Naive B cell (primary cell): Measurements from ENCODE around the gene PIGQ. TPM values are rescaled to one million over a fixed set of nuclear protein-coding genes. Genes with fewer than 3 reads are reported as not detected.
A peak's percentile ranks its signal among the peaks of the same experiment; 100 is the strongest.

Experiments
- ATAC-seq, 2 donors: fragments of 150-1000 bp; cut with Tn5 transposase; 2 replicates each; pipeline ENCODE4 v1.10.0; 2021; ENCODE audit warnings: low read depth in 2 of 2, mild to moderate bottlenecking in 2 of 2, moderate library complexity in 2 of 2
- DNase-seq: peaks from one replicate; pipeline ENCODE4 v3.0.0; 2022
- H3K27ac Mint-ChIP-seq, 6 donors: one replicate each; pipeline ENCODE4 v1.8.0; 2020 to 2022; ENCODE audit warnings: mild to moderate bottlenecking in 6 of 6, mixed read lengths in 6 of 6, moderate library complexity in 5 of 6, inconsistent platforms in 2 of 6
- H3K27me3 Mint-ChIP-seq, 3 donors: one replicate each; pipeline ENCODE4 v1.8.0; 2021 to 2022; ENCODE audit warnings: mixed read lengths in 3 of 3, mild to moderate bottlenecking in 1 of 3
- H3K36me3 Mint-ChIP-seq, 2 donors: one replicate each; pipeline ENCODE4 v1.8.0; 2020 to 2022; ENCODE audit warnings: mixed read lengths in 2 of 2, inconsistent platforms in 1 of 2, mild to moderate bottlenecking in 1 of 2
- H3K4me1 Mint-ChIP-seq, 3 donors: one replicate each; pipeline ENCODE4 v1.8.0; 2020 to 2022; ENCODE audit warnings: mixed read lengths in 3 of 3, inconsistent platforms in 1 of 3, mild to moderate bottlenecking in 1 of 3, moderate library complexity in 1 of 3
- H3K4me3 Mint-ChIP-seq, 8 donors: one replicate each; pipeline ENCODE4 v1.8.0; 2020 to 2022; ENCODE audit warnings: mild to moderate bottlenecking in 8 of 8, mixed read lengths in 8 of 8, moderate library complexity in 8 of 8, inconsistent platforms in 2 of 8
- H3K9me3 Mint-ChIP-seq, 7 donors: one replicate each; pipeline ENCODE4 v1.8.0; 2020 to 2022; ENCODE audit warnings: mixed read lengths in 7 of 7, mild to moderate bottlenecking in 5 of 7, inconsistent platforms in 2 of 7, moderate library complexity in 1 of 7
- polyA plus RNA-seq, 6 donors: library from polyadenylated mRNA; unstranded; fragments of 300-500 nt; fragmentation: Illumina TruSeq; gene quantifications; one replicate each; pipeline ENCODE4 v1.2.3, GENCODE V29; 2021; ENCODE audit warnings: low read depth in 6 of 6

The PIGQ gene
- polyA plus RNA-seq, 6 donors from 2014 or later: 4.5 to 22.2 (median 12.7) TPM

- no peaks in the 10 kb centered on the region for H3K27me3 Mint-ChIP-seq
- H3K27ac Mint-ChIP-seq: no peak overlapping the region
- no peak for ATAC-seq
- H3K36me3 Mint-ChIP-seq: no peaks in the 10 kb centered on the region
- DNase-seq: no peak
- H3K4me3 Mint-ChIP-seq: peak overlapping the region in 1 of 8 donors; percentile 33
- peaks cover 7 to 18% (median 14%) of the 10 kb centered on the region in 3 donors for H3K4me1 Mint-ChIP-seq
- H3K9me3 Mint-ChIP-seq: no peaks in the 10 kb centered on the region
Observed at GRCh38 chr16:576197-576822, 6.5 kb downstream of the PIGQ start.

- H3K4me1 Mint-ChIP-seq: peaks cover 2 to 12% (median 9%) of the 10 kb centered on the region in 3 donors
- H3K4me3 Mint-ChIP-seq: no peak overlapping the region
- DNase-seq: no peak
- H3K27me3 Mint-ChIP-seq: no peaks in the 10 kb centered on the region
- ATAC-seq: no peak
- no peaks in the 10 kb centered on the region for H3K9me3 Mint-ChIP-seq
- no peaks in the 10 kb centered on the region for H3K36me3 Mint-ChIP-seq
- no peak overlapping the region for H3K27ac Mint-ChIP-seq
Observed at GRCh38 chr16:576823-577201, 7.0 kb downstream of the PIGQ start.

- H3K27ac Mint-ChIP-seq: no peak overlapping the region
- H3K9me3 Mint-ChIP-seq: no peaks in the 10 kb centered on the region
- H3K4me3 Mint-ChIP-seq: no peak overlapping the region
- ATAC-seq (no peak), DNase-seq (no peak)
- H3K36me3 Mint-ChIP-seq: no peaks in the 10 kb centered on the region
- no peaks in the 10 kb centered on the region for H3K27me3 Mint-ChIP-seq
- H3K4me1 Mint-ChIP-seq: peaks cover 0 to 11% (median 5%) of the 10 kb centered on the region in 3 donors
Observed at GRCh38 chr16:577796-578195, 8.0 kb downstream of the PIGQ start.

GRCh38 chr16:578232-578869, 8.6 kb downstream of the PIGQ start:
- no peak for DNase-seq
- no peak overlapping the region for H3K4me3 Mint-ChIP-seq
- no peaks in the 10 kb centered on the region for H3K27me3 Mint-ChIP-seq
- H3K4me1 Mint-ChIP-seq: peaks cover 0 to 11% (median 5%) of the 10 kb centered on the region in 3 donors
- H3K27ac Mint-ChIP-seq: no peak overlapping the region
- H3K36me3 Mint-ChIP-seq: no peaks in the 10 kb centered on the region
- ATAC-seq: no peak
- H3K9me3 Mint-ChIP-seq: no peaks in the 10 kb centered on the region

- no peaks in the 10 kb centered on the region for H3K36me3 Mint-ChIP-seq
- H3K4me3 Mint-ChIP-seq: peak overlapping the region in 3 of 8 donors; percentile 34 to 56 (median 34)
Observed at GRCh38 chr16:578870-579405, 9.2 kb downstream of the PIGQ start.

GRCh38 chr16:580141-580945, 10.6 kb downstream of the PIGQ start:
- Mint-ChIP-seq H3K4me3 (no peak overlapping the region), H3K9me3 (no peaks in the 10 kb centered on the region), H3K27ac (no peak overlapping the region), H3K27me3 (peaks cover 0 to 2% (median 2%) of the 10 kb centered on the region in 3 donors), H3K4me1 (peaks cover 0 to 13% (median 7%) of the 10 kb centered on the region in 3 donors), H3K36me3 (no peaks in the 10 kb centered on the region)
- no peak for DNase-seq
- ATAC-seq: no peak

More at GRCh38 chr16:578870-579405, 9.2 kb downstream of the PIGQ start:
- no peaks in the 10 kb centered on the region for H3K27me3 Mint-ChIP-seq
- H3K27ac Mint-ChIP-seq: no peak overlapping the region
- H3K4me1 Mint-ChIP-seq: peaks cover 0 to 11% (median 5%) of the 10 kb centered on the region in 3 donors
- H3K9me3 Mint-ChIP-seq: no peaks in the 10 kb centered on the region
- DNase-seq (peak; percentile 59), ATAC-seq (peak; percentile 95 to 98)

- no peak for DNase-seq
- no peak for ATAC-seq
- Mint-ChIP-seq H3K27ac (no peak overlapping the region), H3K9me3 (no peaks in the 10 kb centered on the region), H3K27me3 (peaks cover 0 to 9% (median 8%) of the 10 kb centered on the region in 3 donors), H3K36me3 (no peaks in the 10 kb centered on the region), H3K4me3 (no peak overlapping the region), H3K4me1 (peaks cover 4 to 17% (median 9%) of the 10 kb centered on the region in 3 donors)
Observed at GRCh38 chr16:580946-581498, 11.3 kb downstream of the PIGQ start.

- Mint-ChIP-seq H3K36me3 (no peaks in the 10 kb centered on the region), H3K27me3 (peaks cover 0 to 9% (median 8%) of the 10 kb centered on the region in 3 donors), H3K27ac (no peak overlapping the region), H3K4me3 (no peak overlapping the region), H3K4me1 (peaks cover 4 to 13% (median 4%) of the 10 kb centered on the region in 3 donors), H3K9me3 (no peaks in the 10 kb centered on the region)
- ATAC-seq: no peak
- no peak for DNase-seq
Observed at GRCh38 chr16:582218-582613, 12.4 kb downstream of the PIGQ start.

- Mint-ChIP-seq H3K27me3 (peaks cover 0 to 9% (median 8%) of the 10 kb centered on the region in 3 donors), H3K4me1 (peaks cover 4 to 13% (median 8%) of the 10 kb centered on the region in 3 donors), H3K9me3 (no peaks in the 10 kb centered on the region), H3K27ac (no peak overlapping the region), H3K36me3 (no peaks in the 10 kb centered on the region), H3K4me3 (no peak overlapping the region)
- DNase-seq: no peak
- no peak for ATAC-seq
Observed at GRCh38 chr16:582614-583331, 13.0 kb downstream of the PIGQ start.

GRCh38 chr16:583470-583814, 13.7 kb downstream of the PIGQ start:
- no peak for DNase-seq
- Mint-ChIP-seq H3K36me3 (no peaks in the 10 kb centered on the region), H3K27ac (no peak overlapping the region), H3K4me3 (no peak overlapping the region), H3K4me1 (peaks cover 9 to 16% (median 14%) of the 10 kb centered on the region in 3 donors), H3K27me3 (peaks cover 0 to 9% (median 8%) of the 10 kb centered on the region in 3 donors), H3K9me3 (no peaks in the 10 kb centered on the region)
- ATAC-seq: no peak

GRCh38 chr16:583815-584591, 14.2 kb downstream of the PIGQ start:
- Mint-ChIP-seq H3K27ac (peak overlapping the region in 1 of 6 donors; percentile 20), H3K9me3 (no peaks in the 10 kb centered on the region)

GRCh38 chr16:585351-585750, 15.6 kb downstream of the PIGQ start:
- H3K4me1 Mint-ChIP-seq: peaks cover 12 to 17% (median 12%) of the 10 kb centered on the region in 3 donors
- no peak for DNase-seq
- no peaks in the 10 kb centered on the region for H3K36me3 Mint-ChIP-seq
- peak overlapping the region in 1 of 8 donors; percentile 10 for H3K4me3 Mint-ChIP-seq
- no peaks in the 10 kb centered on the region for H3K9me3 Mint-ChIP-seq
- no peak for ATAC-seq
- H3K27me3 Mint-ChIP-seq: peaks cover 0 to 9% (median 8%) of the 10 kb centered on the region in 3 donors
- H3K27ac Mint-ChIP-seq: peak overlapping the region in 1 of 6 donors; percentile 31

More at GRCh38 chr16:583815-584591, 14.2 kb downstream of the PIGQ start:
- H3K4me1 Mint-ChIP-seq: peaks cover 11 to 17% (median 14%) of the 10 kb centered on the region in 3 donors
- peaks cover 0 to 9% (median 8%) of the 10 kb centered on the region in 3 donors for H3K27me3 Mint-ChIP-seq
- no peaks in the 10 kb centered on the region for H3K36me3 Mint-ChIP-seq
- ATAC-seq: no peak
- DNase-seq: no peak
- H3K4me3 Mint-ChIP-seq: no peak overlapping the region
